HG03103 (cell line): ENCODE measurements around the gene FMO1.
"Not testable (repeated sequence)": the region's sequence is repeated elsewhere in the genome, so short reads cannot be mapped to it uniquely, and the experiment has no call there.

Source experiments
- ATAC-seq: cut with Tn5 transposase; IDR thresholded peaks from one replicate; pipeline ENCODE4 v1.9.1; 2021; ENCODE audit warnings: low read depth; ENCODE audit not compliant: unreplicated experiment

FMO1 gene

GRCh38 chr1:171279234-171279633 is 30.9 kb downstream of the FMO1 start:
- ATAC-seq, result no peak

- no peak for ATAC-seq
Observed at GRCh38 chr1:171279678-171280077, 31.4 kb downstream of the FMO1 start.

DNA sequence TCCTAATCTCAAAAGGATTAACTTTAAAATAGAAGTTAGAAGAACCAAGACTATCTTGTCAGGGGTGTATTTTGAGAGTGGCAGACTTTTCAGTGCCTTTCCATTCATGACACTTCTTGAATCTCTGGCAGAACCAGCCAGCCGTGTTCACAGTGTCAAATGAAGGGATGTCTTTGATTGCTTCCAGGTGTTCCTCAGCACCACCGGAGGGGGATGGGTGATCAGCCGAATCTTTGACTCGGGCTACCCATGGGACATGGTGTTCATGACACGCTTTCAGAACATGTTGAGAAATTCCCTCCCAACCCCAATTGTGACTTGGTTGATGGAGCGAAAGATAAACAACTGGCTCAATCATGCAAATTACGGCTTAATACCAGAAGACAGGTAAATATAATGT is 32.3 kb downstream of the FMO1 start:
- ATAC-seq, result no peak

DNA sequence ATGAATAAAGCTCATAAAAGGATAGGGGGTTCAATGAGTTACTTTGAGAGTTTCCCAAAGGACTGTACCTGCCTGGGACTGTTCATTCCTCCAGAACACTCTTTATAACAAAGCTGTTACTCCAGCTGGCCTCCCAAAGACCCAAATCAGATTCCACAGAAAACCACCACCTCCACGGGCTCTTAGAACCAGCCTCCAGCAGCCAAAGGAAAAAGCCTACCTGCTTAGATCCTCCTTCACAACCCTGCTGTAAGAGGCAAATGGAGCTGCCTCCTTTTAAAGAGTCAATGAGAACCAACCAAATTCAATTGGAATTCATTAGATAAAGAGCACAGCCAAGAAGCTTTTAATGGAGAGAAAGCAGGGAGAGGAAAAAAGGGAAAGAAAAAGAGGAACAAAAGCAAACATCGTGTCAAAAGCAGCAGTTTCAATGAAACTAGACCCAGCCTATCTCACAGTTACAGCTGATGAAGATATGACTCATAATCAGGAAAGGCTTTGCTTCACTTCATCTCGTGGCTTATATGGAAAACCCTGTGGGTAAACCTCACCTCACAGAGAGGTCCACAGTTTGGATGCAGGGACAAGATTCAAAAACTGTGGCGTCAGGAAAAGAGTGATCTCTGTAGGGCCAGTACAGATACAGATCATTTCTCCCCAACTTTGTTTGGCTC is 37.9 kb downstream of the FMO1 start:
- peak; percentile 56 for ATAC-seq

DNA sequence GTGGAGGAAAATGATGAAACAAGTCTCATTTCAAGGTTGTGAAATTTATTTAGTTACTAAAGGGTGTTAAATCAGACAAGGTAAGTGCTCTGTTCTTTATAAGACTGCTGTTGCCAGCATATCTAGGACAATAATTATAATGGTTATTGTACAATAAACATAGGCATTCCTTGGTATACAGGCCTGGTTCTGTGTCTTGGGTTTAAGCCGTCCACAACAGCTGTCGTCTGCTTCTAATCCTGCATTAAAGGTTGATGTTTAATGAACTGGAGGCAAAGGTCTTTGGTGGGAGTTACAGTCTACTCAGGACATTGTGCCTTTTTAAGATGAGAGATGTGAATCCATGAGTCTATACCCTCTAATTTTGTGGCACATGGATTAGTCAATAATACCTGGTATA is 42.3 kb downstream of the FMO1 start:
- no peak for ATAC-seq

GRCh38 chr1:171292799-171293198 is 44.5 kb downstream of the FMO1 start:
- ATAC-seq, result no peak

DNA sequence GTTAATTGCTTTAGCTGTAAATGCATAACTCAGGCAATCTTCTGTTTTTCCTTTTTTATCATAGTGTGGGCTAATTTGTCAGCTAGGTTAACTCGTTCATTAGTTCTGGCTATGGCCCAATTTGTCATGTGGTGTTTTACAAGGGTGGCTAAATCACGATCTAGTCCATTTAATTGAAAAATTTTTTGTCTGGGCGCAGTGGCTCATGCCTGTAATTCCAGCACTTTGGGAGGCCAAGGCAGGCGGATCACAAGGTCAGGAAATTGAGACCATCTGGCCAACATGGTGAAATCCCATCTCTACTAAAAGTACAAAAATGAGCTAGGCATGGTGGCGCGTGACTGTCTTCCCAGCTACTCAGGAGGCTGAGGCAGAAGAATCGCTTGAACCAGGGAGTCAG is 47.1 kb downstream of the FMO1 start:
- ATAC-seq, result not testable (repeated sequence)

- ATAC-seq, result no peak
Observed at GRCh38 chr1:171295821-171296220, 47.5 kb downstream of the FMO1 start.

DNA sequence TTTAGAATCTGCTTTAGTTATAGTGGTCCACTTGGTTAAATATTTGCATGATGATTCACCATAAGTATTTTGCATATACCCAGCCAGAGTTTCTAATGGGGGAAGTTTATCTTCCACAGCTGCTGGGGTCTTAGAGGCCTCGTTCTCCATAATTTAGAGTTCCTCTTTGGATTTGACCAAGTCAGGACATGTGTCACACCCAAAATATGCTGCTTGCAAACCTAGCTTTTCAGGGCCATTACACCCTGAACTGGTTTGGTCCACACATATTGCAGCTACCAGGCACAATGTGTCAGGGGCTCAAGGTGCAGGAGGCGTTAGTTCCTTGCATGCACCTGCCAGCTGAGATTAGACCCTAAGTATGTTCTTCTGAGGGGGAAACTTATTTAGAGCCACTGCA is 48.6 kb downstream of the FMO1 start:
- no peak for ATAC-seq

- no peak for ATAC-seq
Observed at GRCh38 chr1:171298696-171299095, 50.4 kb downstream of the FMO1 start.

DNA sequence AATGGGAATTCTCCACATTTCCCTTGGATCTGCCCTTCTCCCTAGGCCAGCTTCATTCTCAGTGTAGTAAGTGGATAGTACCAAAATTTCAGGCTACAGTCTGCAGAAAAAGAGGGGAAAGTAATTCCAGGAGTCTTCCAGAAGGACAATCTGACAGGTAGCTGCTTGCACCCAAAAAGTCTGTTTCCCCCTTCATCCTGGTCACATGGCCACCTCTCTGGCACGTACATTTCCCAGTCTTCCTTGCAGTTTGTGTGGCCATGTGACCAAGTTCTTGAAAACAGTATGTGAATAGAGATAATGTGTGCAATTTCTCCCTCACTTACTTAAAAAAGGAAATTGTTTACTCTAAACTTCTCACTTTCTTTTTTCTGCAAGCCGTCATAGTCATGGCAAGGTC is 51.0 kb downstream of the FMO1 start:
- ATAC-seq, result no peak

DNA sequence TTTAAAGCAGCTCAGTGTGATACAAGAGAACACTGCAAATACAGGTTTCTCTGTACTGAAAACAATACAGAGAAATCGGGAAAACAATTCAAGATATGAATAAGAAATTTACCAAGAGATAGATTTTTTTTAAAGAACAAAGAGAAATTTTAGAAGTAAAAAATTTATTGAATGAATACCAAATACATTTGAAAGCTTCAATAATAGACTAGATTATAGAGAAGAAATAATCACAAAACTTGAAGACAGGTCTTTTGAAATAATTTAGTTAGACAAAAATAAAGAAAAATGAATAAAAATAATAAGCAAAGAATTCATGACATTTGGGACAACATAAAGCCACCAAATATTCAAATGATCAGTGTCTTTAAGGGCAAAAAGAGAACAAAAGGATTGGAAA is 52.1 kb downstream of the FMO1 start:
- ATAC-seq, result no peak

GRCh38 chr1:171310661-171311087 is 62.4 kb downstream of the FMO1 start:
- no peak for ATAC-seq

GRCh38 chr1:171311771-171312558 is 63.7 kb downstream of the FMO1 start:
- no peak for ATAC-seq

DNA sequence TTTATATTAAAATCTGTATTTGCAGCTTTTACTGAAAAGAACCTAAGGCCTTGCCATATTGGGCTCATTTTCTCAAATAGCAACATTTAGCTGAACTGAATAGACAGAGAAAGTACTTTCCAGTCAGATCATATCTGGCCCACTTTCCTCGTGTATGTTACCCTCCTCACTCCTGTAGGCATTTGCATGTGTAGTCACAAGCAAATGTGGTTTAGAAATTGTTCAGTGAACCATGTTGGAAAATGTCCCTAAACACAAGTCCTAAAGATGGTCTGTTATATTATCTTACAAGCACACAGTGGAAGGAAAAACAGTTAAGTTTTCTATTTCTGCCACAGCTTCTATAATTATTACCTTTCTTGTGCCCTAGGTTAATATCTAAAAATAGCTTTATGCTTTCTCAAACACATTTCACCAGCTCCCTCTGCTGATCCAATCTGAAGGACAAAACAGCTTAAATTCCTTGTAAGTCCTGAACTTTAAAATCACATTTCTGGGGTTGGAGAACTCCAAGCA is 65.1 kb downstream of the FMO1 start:
- peak; percentile 38 for ATAC-seq

DNA sequence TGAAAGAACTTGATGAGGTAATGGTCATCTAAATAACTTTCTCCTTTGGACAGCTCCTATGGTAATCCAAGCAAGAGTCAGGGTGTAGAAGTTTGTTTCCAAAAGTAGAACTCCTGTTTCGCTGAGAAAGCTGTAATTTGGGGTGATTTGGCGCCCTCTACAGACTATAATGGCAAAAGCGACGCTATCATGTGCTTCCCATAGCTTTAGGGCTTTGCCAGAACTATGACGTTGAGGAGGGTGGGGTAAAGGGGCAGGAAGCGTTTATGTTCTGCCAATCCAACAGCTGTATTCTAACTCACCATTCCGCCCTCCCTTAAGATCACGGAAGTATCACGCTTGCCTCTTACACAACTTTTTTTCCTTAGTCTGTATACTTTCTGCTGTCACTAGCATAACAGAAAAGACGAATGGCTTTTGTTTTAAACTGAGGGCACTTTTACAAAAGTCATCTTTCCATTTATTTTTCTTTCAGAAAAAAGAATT is 65.6 kb downstream of the FMO1 start, which contains the start of gene FMO4:
Gene FMO4, plus strand, starts transcription at position 349 of the 486 bp plus-strand sequence. CDS start 5,643 bp downstream, outside the sequence.
- ATAC-seq, result peak; percentile 100

GRCh38 chr1:171329251-171329650 is 81.0 kb downstream of the FMO1 start:
- no peak for ATAC-seq

GRCh38 chr1:171334024-171334640 is 85.8 kb downstream of the FMO1 start:
- ATAC-seq, result no peak
